Activated B cell treated with CpG ODN at 0.5 μM for 24 hours (primary cell): ENCODE results near the gene ANKLE1. TPM values are rescaled to one million over a fixed set of nuclear protein-coding genes. Genes with fewer than 3 reads are reported as not detected.

Source experiments
- ATAC-seq: fragments of 200-7000 bp; cut with Tn5 transposase; one replicate; pipeline ENCODE4 v1.10.0; 2021; ENCODE audit warnings: low read depth, mild to moderate bottlenecking, moderate library complexity
- CTCF ChIA-PET: fragments of 350-600 bp; sonication (Branson Sonifier 250); formaldehyde crosslinking; loops from one replicate; lab custom pipeline; 2021; ENCODE audit warnings: antibody characterized with exemption; lab: Charles Lee
- POLR2A ChIA-PET: fragments of 350-600 bp; sonication (Branson Sonifier 250); formaldehyde crosslinking; loops from one replicate; lab custom pipeline; 2021; ENCODE audit warnings: antibody characterized with exemption; lab: Charles Lee
- DNase-seq: peaks from one replicate; pipeline ENCODE4 v3.0.0; 2022
- H3K27ac Mint-ChIP-seq: one replicate; pipeline ENCODE4 v1.8.0; 2020; ENCODE audit warnings: mixed read lengths
- H3K27me3 Mint-ChIP-seq: one replicate; pipeline ENCODE4 v1.8.0; 2021; ENCODE audit warnings: mixed read lengths
- H3K36me3 Mint-ChIP-seq: one replicate; pipeline ENCODE4 v1.8.0; 2021; ENCODE audit warnings: low read depth, mixed read lengths
- H3K4me1 Mint-ChIP-seq: one replicate; pipeline ENCODE4 v1.8.0; 2021; ENCODE audit warnings: mixed read lengths
- H3K4me3 Mint-ChIP-seq: one replicate; pipeline ENCODE4 v1.8.0; 2020; ENCODE audit warnings: mild to moderate bottlenecking, mixed read lengths
- H3K9me3 Mint-ChIP-seq: one replicate; pipeline ENCODE4 v1.8.0; 2020; ENCODE audit warnings: mixed read lengths
- intact Hi-C: fragments of 100-400 bp; cut with micrococcal nuclease; formaldehyde crosslinking; loops from one replicate; pipeline ENCODE4 v1.15.1; 2024
- total RNA-seq: library from RNA; stranded (reverse); gene quantifications from 2 replicates; pipeline ENCODE4 v1.2.3, GENCODE V29; 2022
- TF ChIP-seq, protein P1 (sequence below): fragments of 200-600 bp; IDR thresholded peaks from one replicate; pipeline ENCODE4 v1.8.0; 2022; ENCODE audit warnings: antibody characterized with exemption, mild to moderate bottlenecking

The ANKLE1 gene
- total RNA-seq, 1 donor from 2014 or later = 9.1 TPM

- TF ChIP-seq, protein P1, sequence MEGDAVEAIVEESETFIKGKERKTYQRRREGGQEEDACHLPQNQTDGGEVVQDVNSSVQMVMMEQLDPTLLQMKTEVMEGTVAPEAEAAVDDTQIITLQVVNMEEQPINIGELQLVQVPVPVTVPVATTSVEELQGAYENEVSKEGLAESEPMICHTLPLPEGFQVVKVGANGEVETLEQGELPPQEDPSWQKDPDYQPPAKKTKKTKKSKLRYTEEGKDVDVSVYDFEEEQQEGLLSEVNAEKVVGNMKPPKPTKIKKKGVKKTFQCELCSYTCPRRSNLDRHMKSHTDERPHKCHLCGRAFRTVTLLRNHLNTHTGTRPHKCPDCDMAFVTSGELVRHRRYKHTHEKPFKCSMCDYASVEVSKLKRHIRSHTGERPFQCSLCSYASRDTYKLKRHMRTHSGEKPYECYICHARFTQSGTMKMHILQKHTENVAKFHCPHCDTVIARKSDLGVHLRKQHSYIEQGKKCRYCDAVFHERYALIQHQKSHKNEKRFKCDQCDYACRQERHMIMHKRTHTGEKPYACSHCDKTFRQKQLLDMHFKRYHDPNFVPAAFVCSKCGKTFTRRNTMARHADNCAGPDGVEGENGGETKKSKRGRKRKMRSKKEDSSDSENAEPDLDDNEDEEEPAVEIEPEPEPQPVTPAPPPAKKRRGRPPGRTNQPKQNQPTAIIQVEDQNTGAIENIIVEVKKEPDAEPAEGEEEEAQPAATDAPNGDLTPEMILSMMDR = no peak
- Mint-ChIP-seq H3K27ac (no peak overlapping the region), H3K4me3 (peak overlapping the region; percentile 77), H3K27me3 (peaks cover 6% of the 10 kb centered on the region), H3K9me3 (no peaks in the 10 kb centered on the region), H3K4me1 (peaks cover 17% of the 10 kb centered on the region), H3K36me3 (no peaks in the 10 kb centered on the region)
- DNase-seq = peak; percentile 43
- peak; percentile 23 for ATAC-seq
- ChIA-PET CTCF (interaction anchor here (1.0 kb wide), 1 partner anchor 23 kb away, joined by 3 read pairs; the partner anchor contains the start of gene MRPL34), POLR2A (interaction anchor here (0.5 to 3.5 kb wide), 7 partner anchors 19 to 1266 kb away, joined by 3 to 24 read pairs (median 4); partner anchors contain the start of genes DDA1, MRPL34 and SLC27A1)
- intact Hi-C loops = no loop called here
These were observed 47.0 kb downstream of the ANKLE1 start for GRCh38 chr19:17328517-17329365.

DNA sequence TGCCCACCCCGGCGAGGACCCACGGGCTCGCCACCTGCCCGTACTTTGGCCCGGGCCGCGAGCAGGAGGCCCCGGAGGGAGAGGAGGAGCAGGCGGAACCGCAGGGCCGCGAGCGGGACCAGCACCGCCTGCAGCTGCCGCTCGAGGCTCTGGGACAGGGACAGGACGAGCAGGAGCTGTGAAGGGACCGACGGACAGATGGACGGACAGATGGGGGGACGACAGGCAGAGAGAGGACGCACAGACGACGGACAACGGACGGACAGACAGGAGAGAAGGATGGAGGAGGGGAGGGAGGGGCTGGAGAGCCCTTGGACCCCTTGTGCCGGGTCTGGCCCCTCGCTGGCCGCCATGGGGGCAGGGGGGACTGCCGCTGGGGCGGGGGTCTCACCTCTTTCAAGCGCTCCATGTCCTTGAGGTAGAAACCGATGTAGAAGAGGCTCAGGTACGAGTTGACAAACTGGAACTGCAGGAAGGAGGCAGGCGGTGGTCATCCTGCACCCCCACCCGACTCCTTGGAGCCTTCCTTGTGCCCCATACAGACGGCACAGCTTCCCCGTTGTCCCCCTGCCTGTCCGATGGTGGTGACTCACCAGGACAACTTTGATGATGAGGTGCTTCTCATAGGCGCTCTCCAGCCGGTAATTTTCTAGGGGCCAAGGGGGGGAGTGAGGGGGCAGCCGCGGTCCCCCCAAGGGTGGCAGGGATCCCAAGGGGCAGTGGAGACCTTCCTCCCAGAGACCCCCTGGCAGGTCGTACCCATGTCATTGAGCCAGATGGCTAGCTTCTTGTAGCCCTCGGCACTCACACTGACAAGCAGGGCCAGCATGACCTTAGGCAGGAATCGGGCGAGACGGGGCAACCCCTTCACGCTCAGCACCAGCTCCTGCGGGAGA is 47.9 kb downstream of the ANKLE1 start:
- DNase-seq (no peak), ATAC-seq (no peak)
- POLR2A ChIA-PET = interaction anchor here (3.5 kb wide), 1 partner anchor 20 kb away, joined by 24 read pairs; the partner anchor contains the start of gene DDA1
- intact Hi-C loops = loop anchor here (10.0 kb wide), 1 partner anchor 425 kb away; the partner anchor contains the start of gene FCHO1
- Mint-ChIP-seq H3K4me1 (peaks cover 21% of the 10 kb centered on the region), H3K27ac (no peak overlapping the region), H3K4me3 (peak overlapping the region; percentile 35), H3K9me3 (no peaks in the 10 kb centered on the region), H3K27me3 (peaks cover 6% of the 10 kb centered on the region), H3K36me3 (no peaks in the 10 kb centered on the region)
- CTCF ChIA-PET = no interaction called here
- TF ChIP-seq, protein P1 = no peak

DNA sequence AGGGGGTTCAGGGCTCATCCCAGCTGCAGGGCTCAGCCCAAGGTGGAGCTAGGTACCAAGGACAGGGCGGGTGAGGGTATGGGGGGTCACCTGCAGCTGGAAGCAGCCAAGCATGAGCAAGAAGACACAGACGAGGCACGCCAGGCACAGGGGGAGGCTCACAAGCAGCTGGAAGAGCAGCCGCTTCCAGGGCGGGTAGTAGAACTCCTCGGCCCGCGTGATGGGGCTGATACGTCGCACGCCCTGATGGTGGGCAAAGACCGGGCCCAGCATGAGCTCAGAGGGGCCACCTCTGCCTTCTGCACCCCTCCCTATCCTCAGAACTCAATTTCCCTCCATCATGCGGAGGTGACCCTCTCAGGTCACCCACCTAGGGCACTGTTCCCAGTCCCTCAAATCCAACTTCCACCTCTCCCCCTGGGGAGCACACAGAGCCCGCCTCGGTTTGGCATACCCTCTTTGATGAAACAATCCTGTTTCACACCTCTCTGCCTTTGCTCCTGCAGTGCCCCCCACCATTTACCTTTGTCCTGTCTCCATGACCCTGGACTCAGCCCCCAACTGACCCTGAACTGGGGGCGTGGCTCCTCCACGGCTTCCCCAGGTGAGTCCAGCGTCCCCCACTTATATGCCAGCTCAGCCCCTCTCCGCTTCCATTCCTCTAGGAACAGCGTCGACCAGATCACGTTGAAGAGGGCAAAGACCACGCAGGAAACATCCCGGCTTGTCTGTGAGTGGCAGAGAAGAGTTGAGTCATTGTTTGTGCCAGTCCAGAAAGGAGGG is 48.8 kb downstream of the ANKLE1 start:
- TF ChIP-seq, protein P1 = no peak
- DNase-seq (no peak), ATAC-seq (no peak)
- Mint-ChIP-seq H3K4me3 (peak overlapping the region; percentile 35), H3K9me3 (no peaks in the 10 kb centered on the region), H3K27me3 (peaks cover 6% of the 10 kb centered on the region), H3K36me3 (no peaks in the 10 kb centered on the region), H3K4me1 (peaks cover 28% of the 10 kb centered on the region), H3K27ac (no peak overlapping the region)
- CTCF ChIA-PET = no interaction called here
- POLR2A ChIA-PET = interaction anchor here (0.6 to 1.2 kb wide), 3 partner anchors 21 to 102 kb away, joined by 3 to 4 read pairs (median 3); partner anchors contain the start of gene DDA1
- intact Hi-C loops = loop anchor here (10.0 kb wide), 1 partner anchor 424 kb away; the partner anchor contains the start of gene FCHO1

DNA sequence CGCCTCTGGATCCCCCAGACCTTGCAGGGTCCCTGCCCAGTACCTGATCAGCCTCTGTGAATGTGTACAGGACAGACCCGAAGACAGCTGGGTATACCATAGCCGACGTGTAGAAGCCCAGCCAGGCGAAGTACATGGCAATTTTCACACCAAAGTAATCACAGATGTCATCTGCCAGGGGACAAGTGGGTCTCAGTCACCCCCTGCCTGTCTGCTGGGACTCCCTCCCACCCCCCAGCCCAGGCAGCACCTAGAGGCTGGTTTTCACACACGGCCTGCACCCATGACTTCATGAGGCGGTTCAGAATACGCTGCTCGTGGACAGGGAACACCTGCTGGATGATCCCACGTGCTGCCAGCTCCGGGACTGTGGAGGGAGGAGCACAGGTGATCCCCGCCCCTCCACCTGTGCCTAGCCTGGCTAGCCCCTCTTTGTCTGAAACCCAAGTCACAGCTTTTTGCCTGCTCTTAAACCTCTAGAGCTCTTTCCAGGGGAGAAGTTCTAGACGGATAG is 49.4 kb downstream of the ANKLE1 start:
- DNase-seq = no peak
- intact Hi-C loops = loop anchor here (10.0 kb wide), 1 partner anchor 424 kb away; the partner anchor contains the start of gene FCHO1
- peaks cover 30% of the 10 kb centered on the region for H3K4me1 Mint-ChIP-seq
- no peaks in the 10 kb centered on the region for H3K36me3 Mint-ChIP-seq
- TF ChIP-seq, protein P1 = no peak
- H3K9me3 Mint-ChIP-seq = no peaks in the 10 kb centered on the region
- no peak overlapping the region for H3K27ac Mint-ChIP-seq
- no peak overlapping the region for H3K4me3 Mint-ChIP-seq
- ChIA-PET POLR2A (interaction anchor here (0.6 to 1.2 kb wide), 3 partner anchors 22 to 103 kb away, joined by 3 to 4 read pairs (median 3); partner anchors contain the start of gene DDA1), CTCF (no interaction called here)
- peaks cover 6% of the 10 kb centered on the region for H3K27me3 Mint-ChIP-seq
- ATAC-seq = no peak
